SKM-1 treated with dmso at 0.1 percent for 144 hours (cell line): Measurements from ENCODE around the gene PGAP2.
"Not testable (repeated sequence)": the region's sequence is repeated elsewhere in the genome, so short reads cannot be mapped to it uniquely, and the experiment has no call there.

Experiments used
- DNase-seq: peaks from one replicate; lab custom pipeline; 2025; ENCODE audit not compliant: unreplicated experiment; lab: John Stamatoyannopoulos, UW

Gene PGAP2

GRCh38 chr11:3803726-3804495, 4.4 kb upstream of the PGAP2 start:
- no peak for DNase-seq

- peak; percentile 62 for DNase-seq
These were observed 682 bp downstream of the PGAP2 start for GRCh38 chr11:3808861-3809623.

- DNase-seq = no peak
These were observed 1.2 kb downstream of the PGAP2 start for GRCh38 chr11:3809624-3809928.

- DNase-seq = no peak
These were observed 2.1 kb downstream of the PGAP2 start for GRCh38 chr11:3810446-3810845.

GRCh38 chr11:3810951-3811350, 2.6 kb downstream of the PGAP2 start:
- no peak for DNase-seq

GRCh38 chr11:3814832-3815231, 6.5 kb downstream of the PGAP2 start:
- DNase-seq = not testable (repeated sequence)

GRCh38 chr11:3815845-3816244, 7.5 kb downstream of the PGAP2 start:
- no peak for DNase-seq

- DNase-seq = no peak
These were observed 8.3 kb downstream of the PGAP2 start for GRCh38 chr11:3816673-3817072.

GRCh38 chr11:3817181-3817800, 8.9 kb downstream of the PGAP2 start:
- no peak for DNase-seq

- no peak for DNase-seq
These were observed 12.6 kb downstream of the PGAP2 start for GRCh38 chr11:3820971-3821370.

GRCh38 chr11:3822312-3822711, 14.0 kb downstream of the PGAP2 start:
- DNase-seq = no peak

- DNase-seq = no peak
These were observed 14.9 kb downstream of the PGAP2 start for GRCh38 chr11:3823303-3823702.

- no peak for DNase-seq
These were observed 15.6 kb downstream of the PGAP2 start for GRCh38 chr11:3823762-3824506.

- peak; percentile 85 for DNase-seq
These were observed 16.5 kb downstream of the PGAP2 start for GRCh38 chr11:3824714-3825472.

GRCh38 chr11:3825473-3826154, 17.3 kb downstream of the PGAP2 start:
- no peak for DNase-seq

- DNase-seq = no peak
These were observed 18.4 kb downstream of the PGAP2 start for GRCh38 chr11:3826721-3827120.

GRCh38 chr11:3827434-3828186, 19.2 kb downstream of the PGAP2 start:
- no peak for DNase-seq

- no peak for DNase-seq
These were observed 21.7 kb downstream of the PGAP2 start for GRCh38 chr11:3830088-3830487.

GRCh38 chr11:3830730-3831129, 22.4 kb downstream of the PGAP2 start:
- peak; percentile 21 for DNase-seq
